ENCODE measurements around the gene NPAS2.

Gene NPAS2

DNA sequence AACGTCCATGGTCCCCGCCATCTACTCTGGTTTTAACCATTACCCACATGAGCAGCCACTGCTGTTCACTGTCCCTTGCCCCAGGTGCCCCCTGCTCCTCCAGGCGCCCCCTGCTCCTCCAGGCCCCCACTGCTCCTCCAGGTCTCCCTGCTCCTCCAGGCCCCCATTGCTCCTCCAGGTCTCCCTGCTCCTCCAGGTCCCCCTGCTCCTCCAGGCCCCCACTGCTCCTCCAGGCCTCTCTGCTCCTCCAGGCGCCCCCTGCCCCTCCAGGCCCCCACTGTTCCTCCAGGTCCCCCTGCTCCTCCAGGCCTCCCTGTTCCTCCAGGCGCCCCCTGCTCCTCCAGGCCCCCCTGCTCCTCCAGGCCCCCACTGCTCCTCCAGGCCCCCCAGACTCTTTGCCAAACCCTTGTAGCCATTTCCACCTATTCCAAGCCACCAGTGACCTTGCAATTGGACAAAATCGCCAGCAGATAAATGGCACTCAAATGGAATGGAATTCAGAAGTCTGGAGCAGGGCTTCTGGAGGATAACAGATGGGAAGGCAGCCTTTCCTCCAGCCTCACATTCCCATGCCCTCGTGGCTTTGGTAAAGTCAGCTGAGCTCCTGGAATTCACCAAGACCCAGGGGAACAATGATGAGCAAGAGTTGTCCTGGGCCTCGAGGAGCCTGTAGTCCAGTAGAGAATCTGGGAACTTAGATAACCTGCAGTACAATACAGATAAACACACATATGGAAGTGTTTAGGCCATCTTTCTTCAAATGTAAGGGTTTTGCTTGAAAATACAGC, 168.9 kb downstream of the NPAS2 start:
- DNase-seq (ENCODE audit: low spot score), result no peak
- FAIRE-seq, result no peak

DNA sequence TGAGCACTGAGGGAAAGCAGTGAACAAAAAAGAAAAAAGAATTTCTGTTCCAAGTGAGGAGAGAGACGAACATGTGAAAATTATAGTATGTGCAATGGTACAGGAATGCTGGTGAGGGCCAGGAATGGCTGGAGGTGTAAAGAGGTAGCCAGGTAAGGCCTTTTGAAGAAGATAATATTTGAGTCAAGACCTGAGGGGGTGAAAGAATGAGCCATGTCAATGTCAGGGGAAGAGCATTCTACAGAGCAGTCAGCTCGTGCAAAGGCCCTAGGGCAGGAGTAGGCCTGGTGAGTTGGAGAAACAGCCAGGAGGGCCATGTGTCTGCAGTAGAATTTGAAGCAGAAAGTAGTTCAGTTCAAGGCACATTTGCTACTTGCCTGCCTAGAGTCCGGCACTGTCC, 169.7 kb downstream of the NPAS2 start:
- no peak for DNase-seq (ENCODE audit: low spot score)
- FAIRE-seq, result no peak

DNA sequence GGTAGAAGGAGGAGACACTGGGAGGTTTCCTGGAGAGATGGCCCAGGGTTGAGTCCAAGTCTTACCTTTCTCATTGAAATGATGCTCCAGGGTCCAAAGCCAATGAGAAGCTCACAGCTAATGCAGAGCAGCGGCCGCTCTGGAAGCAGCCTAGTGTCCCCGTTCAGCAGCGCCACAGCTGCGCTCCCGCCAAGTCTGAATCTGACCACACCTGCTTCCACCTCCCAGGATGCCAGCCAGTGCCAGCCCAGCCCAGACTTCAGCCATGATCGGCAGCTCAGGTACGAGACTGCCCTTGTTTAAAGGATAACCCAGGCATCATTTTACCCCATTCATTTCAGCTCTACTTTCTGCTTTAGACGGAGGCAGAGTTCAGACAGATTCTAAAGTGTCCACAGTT, 170.2 kb downstream of the NPAS2 start:
- no peak for DNase-seq (ENCODE audit: low spot score)
- FAIRE-seq, result no peak

DNA sequence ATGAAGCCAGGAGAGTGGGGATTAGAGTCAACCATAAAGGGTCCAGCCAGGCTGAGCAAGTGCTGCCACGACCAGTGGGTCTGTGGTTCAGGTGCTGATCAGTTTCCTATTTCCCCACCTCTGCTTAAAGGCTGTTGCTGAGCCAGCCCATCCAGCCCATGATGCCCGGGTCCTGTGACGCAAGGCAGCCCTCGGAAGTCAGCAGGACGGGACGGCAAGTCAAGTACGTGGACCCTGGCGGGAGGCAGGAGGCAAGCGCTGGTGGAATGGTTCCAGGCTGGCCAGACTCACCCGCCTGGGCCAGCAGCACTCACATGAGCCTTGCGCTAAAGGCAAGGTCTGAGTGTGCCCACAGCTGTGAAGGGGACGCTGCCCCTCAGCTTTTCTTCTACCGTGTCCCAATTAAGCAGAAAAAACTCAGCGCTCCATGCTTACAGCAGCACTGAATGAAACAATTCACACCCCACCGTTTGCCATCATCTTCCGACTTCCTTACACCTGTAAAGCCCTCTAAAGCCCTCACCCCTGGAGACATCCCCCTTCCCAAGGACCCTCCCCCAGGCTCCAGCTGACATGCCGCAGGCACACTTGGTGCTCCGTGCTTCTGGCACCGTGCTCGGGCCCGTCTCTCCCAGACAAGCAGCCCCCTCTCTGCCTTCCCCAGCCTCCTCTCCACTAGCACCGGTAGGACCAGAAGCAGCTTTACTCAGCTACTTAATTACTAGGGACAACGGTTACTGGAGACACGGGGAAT, 170.9 kb downstream of the NPAS2 start:
- no peak for DNase-seq (ENCODE audit: low spot score)
- peak; percentile 30 for FAIRE-seq

DNA sequence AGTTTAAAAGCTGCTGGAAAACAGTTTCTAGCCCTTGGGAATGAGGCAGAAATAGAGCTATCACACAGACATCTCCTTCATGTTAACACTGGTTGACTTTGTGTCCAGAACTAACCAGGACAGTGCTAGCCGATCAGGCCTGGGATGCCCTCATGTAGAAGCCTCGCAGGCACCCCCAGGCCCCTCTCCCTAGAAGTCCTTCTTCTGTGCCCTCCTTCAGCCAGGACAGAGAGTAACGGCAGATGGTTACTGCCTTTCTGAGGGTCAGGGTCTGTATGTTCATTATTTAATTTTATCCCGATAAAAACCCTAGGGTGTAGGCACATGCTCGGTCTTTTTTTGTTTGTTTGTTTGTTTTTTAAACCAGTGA, 171.4 kb downstream of the NPAS2 start:
- DNase-seq (ENCODE audit: low spot score) (no peak), FAIRE-seq (no peak)

DNA sequence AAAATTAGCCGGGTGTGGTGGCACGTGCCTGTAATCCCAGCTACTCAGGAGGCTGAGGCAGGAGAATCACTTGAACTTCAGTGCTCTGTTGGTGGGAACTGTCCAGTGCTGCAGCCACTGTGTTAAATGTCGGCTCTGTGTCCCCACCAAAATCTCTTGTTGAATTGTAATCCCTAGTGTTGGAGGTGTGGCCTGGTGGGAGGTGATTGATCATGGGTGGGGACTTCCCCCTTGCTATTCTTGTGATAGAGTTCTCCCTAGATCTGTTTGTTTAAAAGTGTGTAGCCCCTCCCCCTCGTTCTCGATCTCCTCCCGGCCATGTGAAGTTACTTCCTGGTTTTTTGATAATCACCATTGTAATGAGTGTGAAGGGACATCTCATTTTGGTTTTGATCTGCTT, 172.3 kb downstream of the NPAS2 start:
- FAIRE-seq (peak; percentile 27), DNase-seq (ENCODE audit: low spot score) (no peak)

DNA sequence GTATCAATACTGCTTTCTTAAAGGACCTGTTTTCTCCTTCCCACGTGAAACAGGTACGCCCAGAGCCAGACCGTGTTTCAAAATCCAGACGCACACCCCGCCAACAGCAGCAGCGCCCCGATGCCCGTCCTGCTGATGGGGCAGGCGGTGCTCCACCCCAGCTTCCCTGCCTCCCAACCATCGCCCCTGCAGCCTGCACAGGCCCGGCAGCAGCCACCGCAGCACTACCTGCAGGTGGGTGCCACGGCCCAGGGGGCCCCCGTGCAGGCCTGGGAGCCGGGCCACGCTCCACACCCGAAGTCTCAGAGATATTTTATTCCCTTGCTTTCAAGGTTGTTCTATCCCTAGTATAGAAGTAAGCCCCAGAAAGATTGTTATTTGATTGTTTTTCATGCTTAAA, 173.4 kb downstream of the NPAS2 start:
- DNase-seq (ENCODE audit: low spot score) (no peak), FAIRE-seq (no peak)

DNA sequence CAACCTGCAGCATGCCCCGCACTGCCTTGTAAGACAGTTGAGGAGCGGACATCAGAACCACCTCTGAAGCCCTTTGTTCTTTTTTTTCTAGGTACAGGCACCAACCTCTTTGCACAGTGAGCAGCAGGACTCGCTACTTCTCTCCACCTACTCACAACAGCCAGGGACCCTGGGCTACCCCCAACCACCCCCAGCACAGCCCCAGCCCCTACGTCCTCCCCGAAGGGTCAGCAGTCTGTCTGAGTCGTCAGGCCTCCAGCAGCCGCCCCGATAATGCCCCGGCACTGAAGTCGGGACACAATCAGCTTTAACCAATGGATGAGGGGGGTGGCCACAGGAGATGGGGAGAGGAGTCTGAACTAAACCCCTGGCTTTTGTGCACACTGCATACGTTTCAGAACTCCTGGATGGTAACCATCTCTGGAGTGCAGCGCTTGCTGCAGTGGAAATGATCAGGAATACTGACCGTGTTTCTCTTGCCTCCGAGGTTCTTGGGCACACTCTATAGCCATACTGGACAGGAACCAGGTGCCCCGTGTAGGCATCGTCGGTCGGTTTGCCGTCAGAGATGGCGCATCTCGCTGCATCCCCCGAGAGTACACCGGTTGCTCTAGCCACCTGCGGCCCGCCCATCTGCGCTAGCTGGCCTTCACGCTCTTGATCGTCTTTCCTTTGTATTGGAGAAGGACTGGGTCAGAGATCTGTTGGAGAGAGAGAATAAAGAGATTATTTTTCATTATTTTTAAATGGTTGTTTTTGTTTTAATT, 175.6 kb downstream of the NPAS2 start:
- no peak for FAIRE-seq
- no peak for DNase-seq (ENCODE audit: low spot score)

DNA sequence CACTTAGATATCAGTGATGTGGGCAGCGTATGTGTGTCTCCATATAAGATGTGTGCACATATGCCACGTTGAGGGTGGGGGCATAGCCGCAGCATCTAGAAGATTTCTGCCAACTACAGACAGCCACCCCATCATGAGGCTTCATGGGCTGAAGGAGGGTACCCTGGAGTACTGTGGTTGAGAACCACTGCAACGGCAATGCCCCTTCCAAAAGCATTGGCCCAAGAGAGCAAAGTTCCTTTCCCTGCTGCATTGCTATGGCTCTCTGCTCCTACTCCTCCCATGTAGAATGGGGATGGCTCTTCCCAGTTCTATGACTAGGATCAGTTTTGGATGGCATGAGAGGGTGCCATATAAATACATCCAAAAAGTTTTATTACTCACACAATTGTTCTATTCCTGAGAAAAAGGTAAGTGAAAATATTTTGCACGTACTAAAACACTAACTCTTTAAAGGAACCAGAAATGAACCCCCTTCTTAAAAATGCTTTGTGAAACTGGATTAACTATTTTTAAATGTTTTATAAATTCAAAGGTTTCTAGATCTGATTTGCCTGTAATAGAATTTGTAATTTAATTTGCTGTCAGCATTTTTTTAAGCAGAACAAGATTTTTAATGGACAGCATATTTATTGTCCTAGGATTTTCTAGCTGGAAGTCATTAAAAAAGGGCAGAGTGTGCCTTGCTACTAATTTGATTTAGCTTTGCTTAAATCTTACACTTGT, 177.7 kb downstream of the NPAS2 start:
- DNase-seq (ENCODE audit: low spot score) (no peak), FAIRE-seq (no peak)

DNA sequence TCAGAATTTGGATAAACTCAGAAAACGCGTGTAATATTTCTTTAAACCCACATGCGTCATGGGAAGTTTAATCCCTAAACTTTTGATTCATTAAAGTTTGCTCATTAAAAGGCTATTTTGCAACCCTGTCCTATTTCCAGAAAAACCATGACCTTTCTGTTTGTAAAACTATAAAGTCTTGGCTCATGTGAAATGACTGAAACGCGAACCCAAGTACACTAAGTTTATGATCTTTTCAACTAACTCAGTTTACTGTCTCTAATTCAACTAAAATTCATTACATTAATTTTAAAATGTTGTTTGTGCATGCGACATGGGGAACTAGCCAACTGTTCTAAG, 178.3 kb downstream of the NPAS2 start:
- no peak for DNase-seq (ENCODE audit: low spot score)
- FAIRE-seq, result no peak

DNA sequence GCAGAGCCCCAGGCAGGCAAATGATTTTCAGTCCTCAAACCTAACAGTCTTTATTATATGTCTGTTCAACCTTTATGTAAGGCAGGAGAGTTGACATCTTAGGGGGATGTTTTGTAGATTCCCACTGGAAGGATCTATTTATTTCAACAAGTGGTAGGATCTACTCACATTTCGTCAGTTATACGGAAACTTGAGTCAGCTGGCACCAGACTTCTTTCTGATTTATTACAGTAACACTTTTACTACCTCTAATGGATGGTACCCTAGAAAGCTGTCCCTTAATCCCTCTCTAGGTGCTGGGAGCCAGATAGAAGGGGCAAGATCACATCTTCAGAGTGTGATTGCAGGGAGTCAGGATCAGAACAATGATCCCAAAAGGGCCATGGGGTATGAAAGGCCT, 180.1 kb downstream of the NPAS2 start:
- no peak for DNase-seq (ENCODE audit: low spot score)
- FAIRE-seq, result no peak

DNA sequence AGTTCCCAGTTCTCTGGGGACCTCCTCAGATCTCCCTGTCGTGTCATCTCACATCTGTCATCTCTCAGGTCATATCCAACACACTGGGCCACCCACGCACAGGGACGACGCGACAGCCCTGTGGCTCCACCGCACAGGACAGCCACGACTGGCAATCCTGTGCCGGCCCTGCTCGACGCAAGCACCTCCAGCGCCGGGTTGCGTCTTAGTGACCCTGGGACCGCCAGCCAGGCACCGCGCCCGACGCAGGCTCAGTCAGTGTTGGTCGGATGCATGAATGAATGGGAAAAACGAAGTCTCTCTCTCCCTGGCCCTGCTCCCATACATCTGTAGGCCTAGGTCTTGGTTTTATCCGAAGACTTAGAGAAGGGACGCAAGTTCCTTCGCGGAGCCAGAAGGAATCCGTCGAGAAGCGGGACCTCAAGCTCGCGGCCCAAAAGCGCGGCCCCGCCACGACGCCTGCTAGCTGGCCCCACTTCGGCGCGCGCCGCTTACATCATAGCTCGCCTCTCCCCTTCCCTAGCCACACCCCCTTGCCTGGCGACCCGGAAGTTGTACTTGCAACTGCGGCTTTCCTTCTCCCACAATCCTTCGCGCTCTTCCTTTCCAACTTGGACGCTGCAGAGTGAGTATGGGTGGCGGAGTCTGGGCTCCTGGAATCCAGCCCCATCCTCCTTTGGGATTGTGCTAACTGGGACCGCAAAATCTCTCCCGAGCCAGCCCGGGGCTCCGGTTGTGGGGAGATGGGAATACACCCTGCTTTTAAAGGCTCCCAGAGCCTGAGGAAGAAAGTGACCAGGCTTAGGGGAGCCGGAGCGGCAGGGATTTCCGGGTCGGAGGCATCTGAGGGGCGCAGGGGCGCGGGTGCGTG, 182.0 kb downstream of the NPAS2 start, which contains the start of gene RPL31:
RPL31 (plus strand) TSS at position 599 of the 871 bp plus-strand sequence. CDS start 413 bp downstream, outside the sequence.
- FAIRE-seq, result peak; percentile 52
- peak; percentile 99 for DNase-seq (ENCODE audit: low spot score)

DNA sequence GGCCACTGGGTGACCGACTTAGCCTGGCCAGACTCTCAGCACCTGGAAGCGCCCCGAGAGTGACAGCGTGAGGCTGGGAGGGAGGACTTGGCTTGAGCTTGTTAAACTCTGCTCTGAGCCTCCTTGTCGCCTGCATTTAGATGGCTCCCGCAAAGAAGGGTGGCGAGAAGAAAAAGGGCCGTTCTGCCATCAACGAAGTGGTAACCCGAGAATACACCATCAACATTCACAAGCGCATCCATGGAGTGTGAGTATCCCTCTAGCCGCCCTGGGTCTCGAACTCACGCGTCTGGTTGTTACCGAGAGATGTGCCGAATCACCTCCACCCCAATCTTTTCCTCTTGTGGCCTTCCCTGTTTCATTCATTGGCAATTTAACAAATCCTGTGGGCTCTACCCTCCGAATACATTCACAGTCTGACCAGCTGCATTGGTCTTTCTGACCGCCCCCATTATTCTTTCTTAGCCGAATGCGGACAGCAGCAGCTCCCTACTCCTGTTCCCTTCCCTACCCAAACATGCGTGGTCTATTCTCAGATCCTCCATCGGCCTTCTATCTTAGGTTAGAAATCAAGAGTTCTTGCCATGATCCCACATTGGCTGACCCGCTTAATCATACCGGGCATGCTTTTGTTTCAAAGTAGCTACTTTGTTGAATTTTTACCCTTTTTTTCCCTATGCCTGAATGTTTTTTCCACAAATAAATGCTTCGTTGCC, 182.8 kb downstream of the NPAS2 start:
- FAIRE-seq, result no peak
- peak; percentile 35 for DNase-seq (ENCODE audit: low spot score)

DNA sequence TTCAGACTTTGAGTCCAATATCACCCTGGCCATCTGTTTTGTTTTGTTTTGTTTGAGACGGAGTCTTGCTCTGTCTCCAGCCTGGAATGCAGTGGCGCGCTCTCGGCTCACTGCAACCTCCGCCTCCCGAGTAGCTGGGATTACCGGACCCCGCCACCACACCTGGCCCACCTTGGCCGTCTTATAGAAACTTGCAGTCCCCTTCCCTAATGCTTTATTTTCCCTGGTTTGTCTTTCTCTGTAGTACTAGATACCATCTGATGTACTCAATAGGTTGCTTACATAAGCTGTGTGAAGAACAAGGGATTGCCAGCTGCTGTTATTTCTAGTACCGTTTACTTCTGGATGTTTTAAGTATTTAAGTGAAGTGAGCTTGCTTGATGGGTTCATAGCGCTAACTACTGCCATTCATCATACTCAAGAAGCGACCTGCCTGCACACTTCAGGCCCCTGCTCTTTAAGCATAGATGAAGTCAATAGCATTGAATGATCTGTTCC, 183.4 kb downstream of the NPAS2 start:
- DNase-seq (ENCODE audit: low spot score) (no peak), FAIRE-seq (no peak)

DNA sequence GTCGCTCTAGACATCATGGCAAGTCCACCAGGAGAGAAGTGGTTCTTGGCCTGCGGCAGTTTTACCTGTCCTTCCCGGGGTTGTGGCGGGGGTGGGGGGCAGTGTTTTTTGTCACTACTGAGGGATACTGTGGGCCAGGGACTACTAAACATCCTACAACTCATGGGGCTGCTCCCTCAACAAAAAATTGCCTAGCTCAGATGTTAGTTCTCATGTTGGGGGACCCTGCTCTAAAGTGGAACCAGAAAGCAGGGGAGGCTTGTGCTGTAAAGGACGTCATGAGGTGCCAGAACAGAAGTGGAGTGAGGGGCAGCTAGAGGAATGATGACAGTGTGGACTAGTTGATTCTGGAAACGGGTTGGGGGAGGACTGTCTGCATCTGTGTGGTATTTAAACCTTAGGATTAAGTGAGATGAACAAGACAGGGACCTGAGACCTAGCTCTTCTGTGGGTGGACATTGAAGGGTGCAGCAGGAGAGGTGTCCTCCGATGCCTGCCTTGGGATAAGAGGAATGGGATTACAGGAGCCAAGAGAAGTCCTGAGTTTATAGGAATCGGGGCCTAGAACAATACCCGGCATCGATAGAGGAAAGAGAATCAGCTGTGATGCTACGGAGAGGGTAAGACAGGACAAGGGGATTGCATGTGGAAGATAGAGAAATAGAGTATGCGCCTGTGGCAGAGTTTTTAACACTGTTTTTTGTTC, 184.8 kb downstream of the NPAS2 start:
- no peak for FAIRE-seq
- DNase-seq (ENCODE audit: low spot score), result no peak

DNA sequence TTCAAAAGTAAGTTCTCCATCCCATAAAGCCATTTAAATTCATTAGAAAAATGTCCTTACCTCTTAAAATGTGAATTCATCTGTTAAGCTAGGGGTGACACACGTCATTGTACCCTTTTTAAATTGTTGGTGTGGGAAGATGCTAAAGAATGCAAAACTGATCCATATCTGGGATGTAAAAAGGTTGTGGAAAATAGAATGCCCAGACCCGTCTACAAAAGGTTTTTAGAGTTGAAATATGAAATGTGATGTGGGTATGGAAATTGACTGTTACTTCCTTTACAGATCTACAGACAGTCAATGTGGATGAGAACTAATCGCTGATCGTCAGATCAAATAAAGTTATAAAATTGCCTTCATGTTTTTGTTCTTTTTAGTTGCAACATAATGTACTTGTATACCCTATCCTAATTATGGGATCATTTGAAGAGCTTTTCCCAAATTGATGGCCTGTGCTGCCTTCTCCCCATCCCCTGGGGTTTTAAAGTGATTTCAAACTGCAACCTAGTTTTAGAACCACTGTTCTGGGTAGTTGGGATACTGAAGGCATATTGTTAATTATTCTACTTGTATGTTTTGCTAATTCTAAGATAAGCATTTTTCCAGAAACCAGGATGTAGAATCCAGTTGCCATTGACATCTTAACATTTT, 186.3 kb downstream of the NPAS2 start:
- no peak for FAIRE-seq
- no peak for DNase-seq (ENCODE audit: low spot score)

DNA sequence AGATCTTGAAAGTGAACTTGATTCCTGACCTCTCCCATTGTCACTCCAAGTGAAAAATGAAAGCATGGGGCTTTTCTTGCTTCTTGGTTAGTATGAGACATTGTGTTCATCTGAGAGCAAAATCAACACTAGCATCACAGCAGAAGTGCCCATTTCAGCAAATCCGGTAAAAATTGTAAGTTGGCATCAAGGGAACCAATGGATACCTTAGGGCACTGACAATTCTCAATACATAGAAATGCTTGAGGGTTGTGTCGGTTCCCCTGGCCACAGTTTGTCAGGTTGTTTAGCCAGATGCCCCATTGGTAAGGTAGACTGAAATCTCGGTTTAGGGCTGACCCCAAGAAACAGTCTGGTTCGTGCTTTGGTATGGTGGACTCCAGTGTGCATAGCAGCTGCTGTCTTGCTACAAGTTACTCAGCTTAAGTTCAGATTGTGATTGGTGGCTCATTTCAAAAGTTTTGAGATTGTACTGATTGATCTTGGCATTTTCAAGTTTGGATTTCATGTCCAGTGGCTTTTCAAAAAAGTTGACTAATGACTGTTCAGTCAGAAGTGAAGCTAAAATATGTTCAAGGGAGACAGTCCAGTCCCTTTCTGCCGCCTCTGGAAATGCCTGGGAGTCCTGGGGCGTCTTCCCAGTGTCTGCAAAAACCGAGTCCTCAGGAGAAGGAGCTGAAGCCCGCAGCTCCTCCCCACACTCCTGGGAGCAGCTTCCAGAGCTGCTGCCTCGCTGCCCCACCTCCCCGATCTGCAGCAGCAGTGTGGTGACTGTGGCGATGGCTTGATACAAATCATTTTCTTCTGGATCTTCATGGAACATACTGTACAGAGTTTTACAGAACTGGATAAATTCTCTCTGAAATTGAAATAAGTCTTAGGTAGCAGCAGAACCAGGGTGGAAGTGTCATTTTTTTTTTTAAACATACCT, 187.7 kb downstream of the NPAS2 start:
- no peak for DNase-seq (ENCODE audit: low spot score)
- no peak for FAIRE-seq
